ENCODE data around the gene MAPK8IP3.

Gene MAPK8IP3

GRCh38 chr16:1818204-1818872 is 112.3 kb downstream of the MAPK8IP3 start:
- DNase-seq: no peak

- DNase-seq: no peak
Observed at GRCh38 chr16:1818873-1819525, 113.0 kb downstream of the MAPK8IP3 start.

- no peak for DNase-seq
Observed at GRCh38 chr16:1819611-1820010, 113.6 kb downstream of the MAPK8IP3 start.
